Left lung (tissue), 10 donors: ENCODE data around the gene NFKBIE. TPM values are rescaled to one million over a fixed set of nuclear protein-coding genes. Genes with fewer than 3 reads are reported as not detected.

Experiments
- ATAC-seq: fragments of 200-7000 bp; cut with Tn5 transposase; one replicate; pipeline ENCODE4 v1.9.1; 2020; ENCODE audit warnings: moderate library complexity
- DNase-seq, 4 donors: peaks; one replicate each; pipeline ENCODE4 v3.0.0-alpha.2; 2013 to 2020
- H3K27ac ChIP-seq, 2 donors: fragments of 200-600 bp; sonication (generic) in 1 of 2; one replicate each; pipeline versions ENCODE4 v1.5.0 to v1.8.0; 2020 to 2021
- H3K27me3 ChIP-seq, 2 donors: fragments of 200-600 bp; sonication (generic) in 1 of 2; one replicate each; pipeline versions ENCODE4 v1.5.0 to v1.8.0; 2020 to 2021
- H3K36me3 ChIP-seq, 2 donors: fragments of 200-600 bp; sonication (generic) in 1 of 2; one replicate each; pipeline versions ENCODE4 v1.5.0 to v1.8.0; 2020 to 2021
- H3K4me1 ChIP-seq, 2 donors: fragments of 200-600 bp; one replicate each; pipeline ENCODE4 v1.8.0; 2021
- H3K4me3 ChIP-seq, 2 donors: fragments of 200-600 bp; sonication (generic) in 1 of 2; one replicate each; pipeline versions ENCODE4 v1.5.0 to v1.8.0; 2020 to 2021; ENCODE audit warnings: mild to moderate bottlenecking in 1 of 2
- H3K9me3 ChIP-seq, 2 donors: fragments of 200-600 bp; sonication (generic) in 1 of 2; one replicate each; pipeline versions ENCODE4 v1.5.0 to v1.8.0; 2020 to 2021
- intact Hi-C, 2 donors: fragments of 100-400 bp; cut with DNase I; formaldehyde crosslinking; loops; one replicate each; pipeline versions ENCODE4 v1.11.2 to v1.14.2; 2022
- polyA plus RNA-seq, 6 donors: library from polyadenylated mRNA; unstranded; fragments of 120-200 nt; gene quantifications; one replicate each; pipeline ENCODE4 v1.2.1, GENCODE V29; 2013; ENCODE audit not compliant: insufficient read length in 6 of 6
- total RNA-seq, 2 donors: library from RNA; stranded (reverse); fragmentation: NEBNext Ultra II Directional; extraction: Animal tissue kit (Norgen Biotek cat#: 25700); gene quantifications; one replicate each; pipeline ENCODE4 v1.2.1, GENCODE V29; 2021
- TF ChIP-seq, protein P1 (sequence below), 2 donors: fragments of 200-600 bp; sonication (generic) in 1 of 2; IDR thresholded peaks; one replicate each; pipeline versions ENCODE4 v1.5.0 to v1.8.0; 2021; ENCODE audit warnings: antibody characterized with exemption in 2 of 2
- donor health status: DM: no; HTN: yes; CAD: no.
- donor health status: DM: no; HTN: no; CAD: no.

NFKBIE gene
- total and polyA plus RNA-seq, 8 donors: 7.5 to 19.3 (median 8.9) TPM

DNA sequence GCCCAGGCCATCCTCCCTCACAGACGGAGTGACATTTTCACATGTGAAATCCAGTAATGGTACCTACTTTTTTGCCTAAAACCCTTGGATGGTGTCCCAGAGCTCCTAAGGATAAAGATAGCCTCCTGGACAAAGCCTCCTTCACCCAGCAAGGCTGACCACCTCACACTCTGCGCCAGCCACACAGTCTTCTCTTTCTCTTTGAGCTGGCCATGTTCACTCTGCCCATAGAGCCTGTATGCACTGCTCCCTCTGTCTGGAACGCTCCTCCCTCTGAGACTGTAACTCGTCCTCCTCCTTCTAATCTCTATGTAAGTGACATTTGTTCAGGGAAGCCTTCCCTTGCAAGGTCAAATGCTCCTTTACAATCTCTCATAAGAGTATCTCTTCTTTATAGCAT, 19.5 kb upstream of the NFKBIE start:
- intact Hi-C loops: no loop called here
- no peak overlapping the region for H3K4me3 ChIP-seq
- H3K36me3 ChIP-seq: no peaks in the 10 kb centered on the region
- TF ChIP-seq, protein P1, sequence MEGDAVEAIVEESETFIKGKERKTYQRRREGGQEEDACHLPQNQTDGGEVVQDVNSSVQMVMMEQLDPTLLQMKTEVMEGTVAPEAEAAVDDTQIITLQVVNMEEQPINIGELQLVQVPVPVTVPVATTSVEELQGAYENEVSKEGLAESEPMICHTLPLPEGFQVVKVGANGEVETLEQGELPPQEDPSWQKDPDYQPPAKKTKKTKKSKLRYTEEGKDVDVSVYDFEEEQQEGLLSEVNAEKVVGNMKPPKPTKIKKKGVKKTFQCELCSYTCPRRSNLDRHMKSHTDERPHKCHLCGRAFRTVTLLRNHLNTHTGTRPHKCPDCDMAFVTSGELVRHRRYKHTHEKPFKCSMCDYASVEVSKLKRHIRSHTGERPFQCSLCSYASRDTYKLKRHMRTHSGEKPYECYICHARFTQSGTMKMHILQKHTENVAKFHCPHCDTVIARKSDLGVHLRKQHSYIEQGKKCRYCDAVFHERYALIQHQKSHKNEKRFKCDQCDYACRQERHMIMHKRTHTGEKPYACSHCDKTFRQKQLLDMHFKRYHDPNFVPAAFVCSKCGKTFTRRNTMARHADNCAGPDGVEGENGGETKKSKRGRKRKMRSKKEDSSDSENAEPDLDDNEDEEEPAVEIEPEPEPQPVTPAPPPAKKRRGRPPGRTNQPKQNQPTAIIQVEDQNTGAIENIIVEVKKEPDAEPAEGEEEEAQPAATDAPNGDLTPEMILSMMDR (IDR thresholded peaks at IDR 0.05): no peak
- peaks cover 0 to 54% of the 10 kb centered on the region in 2 donors for H3K27me3 ChIP-seq
- DNase-seq (no peak), ATAC-seq (no peak)
- H3K27ac ChIP-seq: no peak overlapping the region
- no peaks in the 10 kb centered on the region for H3K9me3 ChIP-seq
- H3K4me1 ChIP-seq: no peaks in the 10 kb centered on the region

DNA sequence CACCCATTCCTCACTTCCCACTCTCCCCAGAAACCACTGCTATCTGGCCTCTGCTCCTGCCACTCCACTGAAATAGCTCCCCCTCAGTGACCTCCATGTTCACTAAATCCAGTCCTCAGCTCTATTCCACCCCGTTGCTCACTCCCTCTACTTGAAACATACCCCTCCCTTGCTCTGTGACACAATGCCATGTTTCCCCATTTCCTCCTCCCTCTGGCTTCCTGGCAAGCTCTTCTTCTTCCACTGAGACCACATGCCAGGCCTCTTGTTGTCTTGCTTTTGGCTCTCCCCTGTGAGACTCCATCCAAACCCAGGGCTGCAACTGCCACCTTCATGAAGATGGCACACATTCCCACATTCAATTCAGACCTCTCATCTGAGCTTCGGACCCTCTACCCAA, 18.8 kb upstream of the NFKBIE start:
- ATAC-seq: no peak
- Histone ChIP-seq H3K36me3 (no peaks in the 10 kb centered on the region), H3K27me3 (peaks cover 0 to 49% of the 10 kb centered on the region in 2 donors), H3K4me3 (no peak overlapping the region), H3K9me3 (no peaks in the 10 kb centered on the region), H3K4me1 (no peaks in the 10 kb centered on the region), H3K27ac (no peak overlapping the region)
- TF ChIP-seq, protein P1 (IDR thresholded peaks at IDR 0.05): no peak
- intact Hi-C loops: no loop called here
- no peak for DNase-seq

DNA sequence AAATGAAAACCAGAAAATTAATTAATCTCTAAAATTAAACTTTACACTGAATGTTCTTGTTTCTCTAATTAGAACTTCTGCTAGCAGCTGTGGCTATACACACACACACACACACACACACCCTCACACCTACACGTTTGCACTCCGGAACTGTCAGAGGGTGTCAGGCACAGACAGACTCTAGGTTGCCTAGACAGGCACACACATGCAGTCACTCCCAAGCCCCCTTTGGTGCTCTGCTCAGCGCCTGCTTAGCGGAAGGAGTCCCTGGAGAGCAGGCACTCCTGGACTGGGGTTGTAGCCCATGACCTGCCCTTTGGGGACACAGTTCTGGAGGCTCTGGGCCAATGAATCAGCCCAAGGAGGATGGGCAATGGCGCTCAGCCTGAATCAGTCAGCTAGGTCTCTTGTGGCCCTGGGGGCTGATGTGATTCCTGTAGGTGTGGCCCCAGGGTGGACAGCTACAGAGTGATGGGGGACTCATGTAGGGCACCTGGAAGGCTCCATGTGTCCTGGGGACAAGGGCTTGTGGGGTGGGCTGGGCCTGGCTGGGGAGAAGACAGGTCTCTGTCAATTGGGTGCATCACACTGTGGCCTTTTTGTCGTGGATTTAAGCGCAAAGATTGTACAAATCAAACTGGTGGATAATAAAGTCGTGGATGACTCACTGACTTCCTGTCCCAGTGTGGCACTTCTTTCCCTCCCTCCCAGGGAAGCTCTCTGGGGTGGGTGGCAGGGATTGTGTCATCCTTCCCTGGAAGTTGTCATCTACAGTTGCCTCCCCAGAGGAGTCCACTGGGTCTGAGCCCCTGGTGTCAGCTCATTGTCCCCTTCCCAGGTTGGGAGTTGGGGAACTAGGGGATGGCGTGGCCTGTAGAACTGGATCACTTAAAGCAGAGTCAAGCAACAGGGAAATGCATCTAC, 13.7 kb upstream of the NFKBIE start:
- peaks cover 31 to 60% of the 10 kb centered on the region in 2 donors for H3K27me3 ChIP-seq
- H3K36me3 ChIP-seq: no peaks in the 10 kb centered on the region
- TF ChIP-seq, protein P1 (IDR thresholded peaks at IDR 0.05): no peak
- no peaks in the 10 kb centered on the region for H3K9me3 ChIP-seq
- no peak overlapping the region for H3K4me3 ChIP-seq
- intact Hi-C loops: no loop called here
- H3K27ac ChIP-seq: no peak overlapping the region
- ATAC-seq (no peak), DNase-seq (no peak)
- peaks cover 0 to 12% of the 10 kb centered on the region in 2 donors for H3K4me1 ChIP-seq

DNA sequence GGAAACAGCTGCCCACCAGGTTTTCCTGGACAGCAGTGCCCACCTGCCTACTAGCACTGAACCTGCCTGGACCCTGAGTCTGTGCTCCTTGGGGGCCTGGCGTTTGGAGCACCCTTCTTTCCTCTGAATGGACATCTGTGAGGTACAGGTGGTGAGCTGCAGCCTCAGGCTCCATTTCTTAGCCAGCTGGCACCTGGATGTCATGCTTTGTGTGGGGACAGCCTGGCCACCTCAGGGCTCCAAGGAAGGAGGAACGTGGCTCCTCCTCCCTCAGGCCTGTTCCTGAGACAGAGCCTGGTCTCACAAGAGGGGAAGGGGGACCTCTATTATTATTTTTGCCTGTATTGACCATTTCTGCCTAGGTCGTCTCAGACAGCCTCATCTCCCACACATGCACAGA, 13.0 kb upstream of the NFKBIE start:
- no peak overlapping the region for H3K4me3 ChIP-seq
- H3K27me3 ChIP-seq: peaks cover 34 to 67% of the 10 kb centered on the region in 2 donors
- H3K36me3 ChIP-seq: no peaks in the 10 kb centered on the region
- no peak for ATAC-seq
- no peaks in the 10 kb centered on the region for H3K9me3 ChIP-seq
- no peak overlapping the region for H3K27ac ChIP-seq
- H3K4me1 ChIP-seq: peaks cover 0 to 12% of the 10 kb centered on the region in 2 donors
- TF ChIP-seq, protein P1 (IDR thresholded peaks at IDR 0.05): no peak
- intact Hi-C loops: no loop called here
- no peak for DNase-seq

DNA sequence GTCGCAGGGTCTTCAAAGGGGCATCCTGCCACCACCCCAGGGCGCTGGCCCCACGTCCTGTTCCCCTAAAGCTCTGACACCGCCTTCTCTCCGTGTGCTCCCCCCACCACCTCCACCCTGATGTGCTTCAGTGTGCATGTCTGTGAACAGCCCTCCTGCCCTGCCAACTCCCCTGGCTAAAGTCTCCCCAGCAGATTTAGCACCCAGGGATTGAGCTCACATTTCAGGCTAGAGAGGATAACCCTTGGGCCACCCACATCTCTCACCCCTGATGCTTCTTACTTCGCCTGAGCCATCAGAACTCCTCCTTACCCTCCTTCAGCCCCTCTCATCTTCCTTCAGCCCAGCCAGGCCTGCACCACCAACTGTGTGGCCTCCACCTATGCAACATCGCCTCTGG, 12.4 kb upstream of the NFKBIE start:
- intact Hi-C loops: no loop called here
- TF ChIP-seq, protein P1 (IDR thresholded peaks at IDR 0.05): no peak
- Histone ChIP-seq H3K27me3 (peaks cover 39 to 73% of the 10 kb centered on the region in 2 donors), H3K27ac (no peak overlapping the region), H3K4me1 (peaks cover 0 to 12% of the 10 kb centered on the region in 2 donors), H3K4me3 (no peak overlapping the region), H3K36me3 (no peaks in the 10 kb centered on the region), H3K9me3 (no peaks in the 10 kb centered on the region)
- DNase-seq (no peak), ATAC-seq (no peak)
